Measurements from ENCODE around the gene SSBP3.

DNA sequence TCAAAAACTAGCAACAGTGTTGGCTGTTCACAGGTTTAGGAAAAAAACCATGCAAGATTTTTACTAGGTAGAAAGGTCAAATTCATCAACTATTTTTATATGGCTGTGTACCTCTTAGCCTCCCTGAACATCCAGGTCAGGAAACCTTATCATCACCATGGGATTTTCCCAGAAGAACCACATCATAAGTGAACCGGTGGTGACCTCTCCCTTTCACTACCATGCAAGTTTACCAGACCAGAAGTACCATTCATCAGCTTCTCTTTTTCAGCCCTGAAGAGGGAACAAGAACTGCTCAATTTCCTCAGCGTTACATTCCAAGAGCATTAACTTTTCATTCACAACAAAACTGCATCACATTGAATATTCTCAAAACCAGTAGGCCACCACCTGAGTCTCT lies 5.9 kb downstream of the SSBP3 start:
- TF ChIP-seq CTCF (IDR thresholded peaks at IDR 0.05; ENCODE audit: insufficient read depth, low read length), result no peak
- TF ChIP-seq, protein P1, sequence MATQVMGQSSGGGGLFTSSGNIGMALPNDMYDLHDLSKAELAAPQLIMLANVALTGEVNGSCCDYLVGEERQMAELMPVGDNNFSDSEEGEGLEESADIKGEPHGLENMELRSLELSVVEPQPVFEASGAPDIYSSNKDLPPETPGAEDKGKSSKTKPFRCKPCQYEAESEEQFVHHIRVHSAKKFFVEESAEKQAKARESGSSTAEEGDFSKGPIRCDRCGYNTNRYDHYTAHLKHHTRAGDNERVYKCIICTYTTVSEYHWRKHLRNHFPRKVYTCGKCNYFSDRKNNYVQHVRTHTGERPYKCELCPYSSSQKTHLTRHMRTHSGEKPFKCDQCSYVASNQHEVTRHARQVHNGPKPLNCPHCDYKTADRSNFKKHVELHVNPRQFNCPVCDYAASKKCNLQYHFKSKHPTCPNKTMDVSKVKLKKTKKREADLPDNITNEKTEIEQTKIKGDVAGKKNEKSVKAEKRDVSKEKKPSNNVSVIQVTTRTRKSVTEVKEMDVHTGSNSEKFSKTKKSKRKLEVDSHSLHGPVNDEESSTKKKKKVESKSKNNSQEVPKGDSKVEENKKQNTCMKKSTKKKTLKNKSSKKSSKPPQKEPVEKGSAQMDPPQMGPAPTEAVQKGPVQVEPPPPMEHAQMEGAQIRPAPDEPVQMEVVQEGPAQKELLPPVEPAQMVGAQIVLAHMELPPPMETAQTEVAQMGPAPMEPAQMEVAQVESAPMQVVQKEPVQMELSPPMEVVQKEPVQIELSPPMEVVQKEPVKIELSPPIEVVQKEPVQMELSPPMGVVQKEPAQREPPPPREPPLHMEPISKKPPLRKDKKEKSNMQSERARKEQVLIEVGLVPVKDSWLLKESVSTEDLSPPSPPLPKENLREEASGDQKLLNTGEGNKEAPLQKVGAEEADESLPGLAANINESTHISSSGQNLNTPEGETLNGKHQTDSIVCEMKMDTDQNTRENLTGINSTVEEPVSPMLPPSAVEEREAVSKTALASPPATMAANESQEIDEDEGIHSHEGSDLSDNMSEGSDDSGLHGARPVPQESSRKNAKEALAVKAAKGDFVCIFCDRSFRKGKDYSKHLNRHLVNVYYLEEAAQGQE (IDR thresholded peaks at IDR 0.05; ENCODE audit: insufficient replicate concordance, low read depth), result no peak

Measured in HL-60 (cell line).